Hippocampal formation (tissue), 2 donors: Measurements from ENCODE around the gene NMT1.
A peak's percentile ranks its signal among the peaks of the same experiment; 100 is the strongest.
"Not testable (repeated sequence)": the region's sequence is repeated elsewhere in the genome, so short reads cannot be mapped to it uniquely, and the experiment has no call there.

Experiments
- DNase-seq, 2 donors: peaks; one replicate each; lab custom pipeline; 2025; lab: John Stamatoyannopoulos, UW

The NMT1 gene

DNA sequence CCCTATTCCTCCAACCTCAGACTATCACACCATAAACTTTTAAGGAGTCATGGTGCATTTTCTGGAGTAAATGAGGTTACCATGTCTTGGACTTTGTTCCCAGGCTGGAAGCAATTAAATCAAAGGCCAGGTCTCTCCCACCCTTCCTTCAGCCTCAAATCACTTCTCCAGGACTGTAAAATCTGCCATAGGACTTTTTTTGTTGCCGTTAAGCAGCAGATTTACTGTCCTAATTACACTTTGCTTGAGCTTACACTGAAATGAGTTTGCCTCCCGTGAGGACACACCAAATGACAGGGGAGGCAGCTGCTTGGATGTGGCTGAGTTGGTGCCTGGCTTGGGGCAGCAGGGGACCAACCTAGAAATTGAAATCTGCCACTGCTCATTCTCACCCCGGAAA lies 24.4 kb upstream of the NMT1 start:
- DNase-seq, result no peak

DNA sequence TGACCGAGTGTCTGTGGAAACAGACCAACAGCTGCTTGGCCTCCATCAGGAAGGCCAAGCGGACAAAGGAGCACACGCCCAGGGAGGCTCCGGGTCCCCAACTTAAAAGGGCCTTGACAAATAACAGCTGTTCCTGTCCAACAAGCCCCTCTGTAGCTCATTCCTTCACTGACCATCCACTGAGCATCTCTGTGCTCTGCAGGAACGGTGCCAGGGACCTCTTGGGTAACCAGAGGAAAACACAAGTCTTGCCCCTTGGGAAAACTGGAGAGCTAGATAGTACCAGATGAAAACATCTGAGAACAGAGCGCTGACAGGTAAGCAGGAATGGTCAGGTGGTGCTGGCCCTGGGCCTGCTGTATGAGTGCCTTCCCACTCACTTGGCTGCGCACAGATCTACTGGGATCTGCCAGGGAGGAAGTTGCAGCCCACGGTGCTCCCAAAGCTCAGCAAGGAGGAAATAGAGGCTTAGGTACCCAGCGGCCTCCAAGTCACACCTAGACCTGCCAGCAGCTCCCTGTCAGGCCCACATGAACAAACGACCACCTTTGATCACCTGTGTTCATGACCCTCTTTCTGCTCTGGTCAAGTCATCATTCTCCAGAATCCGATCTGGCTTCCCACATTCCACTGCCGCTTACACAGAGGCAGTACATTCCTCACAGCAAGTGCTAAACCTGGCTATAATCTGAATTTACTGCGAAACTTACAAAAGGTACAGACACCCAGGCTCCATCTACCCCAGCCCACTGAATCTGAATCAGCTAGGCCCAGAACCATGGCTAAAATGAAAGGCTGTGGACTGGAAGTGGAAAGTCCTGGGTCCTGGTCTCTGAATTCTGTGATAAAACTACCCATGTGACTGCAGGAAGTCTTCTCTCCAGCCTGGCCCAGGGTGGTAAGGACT lies 22.1 kb upstream of the NMT1 start:
- no peak for DNase-seq

- no peak for DNase-seq
Observed at GRCh38 chr17:45040459-45040858, 20.7 kb upstream of the NMT1 start.

DNA sequence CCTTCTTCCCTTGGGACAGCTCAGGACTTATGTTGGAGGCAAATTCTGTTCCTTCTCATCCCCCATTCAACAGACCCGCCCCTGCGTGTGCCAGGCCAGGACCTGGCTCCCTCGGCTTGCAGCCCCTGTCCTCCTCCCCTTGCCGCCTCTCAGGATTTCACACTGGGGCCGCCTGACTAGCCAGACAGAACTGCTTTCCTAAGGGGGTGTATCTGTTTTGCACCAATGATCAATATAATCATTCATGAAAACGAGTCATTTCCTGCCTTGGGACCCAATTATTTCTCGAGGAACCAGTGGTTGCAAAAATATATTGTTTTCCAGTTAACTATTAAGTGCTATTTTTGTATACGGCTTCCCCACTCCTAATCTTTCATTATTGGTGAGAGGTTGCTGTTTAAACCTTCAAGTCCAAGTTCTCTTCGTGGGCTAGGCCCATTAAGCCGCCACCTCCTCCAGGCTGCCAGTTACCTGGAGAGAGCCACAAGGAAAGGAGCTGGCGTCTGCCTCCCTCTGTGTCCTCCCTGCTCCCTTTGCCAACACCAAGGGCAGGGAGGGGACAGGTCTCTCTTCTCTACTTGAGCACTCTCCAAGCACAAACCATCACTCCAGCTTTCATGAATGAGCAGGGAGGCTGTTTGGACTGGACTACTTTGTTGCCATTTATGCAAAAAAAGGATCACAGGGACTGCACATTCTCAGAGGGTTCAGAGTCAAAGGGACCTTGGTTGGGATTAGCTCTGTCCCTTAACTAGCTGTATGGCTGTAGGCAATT lies 18.6 kb upstream of the NMT1 start:
- DNase-seq, result no peak

DNA sequence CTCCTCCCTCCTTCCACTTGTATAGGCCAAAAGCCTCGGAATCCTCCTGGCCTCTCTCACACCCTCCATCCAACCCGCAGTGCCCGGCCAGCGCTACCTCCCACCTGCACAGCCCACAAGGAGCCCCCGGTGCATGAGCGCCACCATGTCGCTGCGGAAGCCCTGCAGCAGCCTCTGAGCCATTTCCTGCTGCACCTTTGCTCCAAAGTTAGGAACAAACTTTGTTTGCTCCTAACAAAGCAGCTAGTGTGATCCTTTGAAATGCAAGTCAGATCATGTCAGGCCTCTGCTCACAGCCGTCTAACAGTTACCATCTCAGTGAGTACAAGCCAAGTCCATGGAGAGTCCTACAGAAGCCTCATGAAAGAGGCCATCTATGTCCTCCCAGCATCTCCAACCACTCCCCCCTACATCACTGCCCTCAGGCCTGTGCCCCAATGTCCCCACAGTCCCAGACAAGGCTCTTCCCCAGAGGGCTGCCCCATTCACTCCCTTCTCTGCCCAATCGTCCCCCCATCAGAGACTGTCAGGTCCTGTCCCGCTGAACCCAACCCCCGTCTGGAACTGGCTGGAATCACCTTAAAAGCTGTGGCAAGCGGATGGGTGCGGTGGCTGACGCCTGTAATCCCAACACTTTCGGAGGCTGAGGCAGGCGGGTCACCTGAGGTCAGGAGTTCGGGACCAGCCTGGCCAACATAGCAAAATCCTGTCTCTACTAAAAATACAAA lies 17.1 kb upstream of the NMT1 start:
- DNase-seq, result no peak

GRCh38 chr17:45046537-45047125 lies 14.5 kb upstream of the NMT1 start:
- no peak for DNase-seq

DNA sequence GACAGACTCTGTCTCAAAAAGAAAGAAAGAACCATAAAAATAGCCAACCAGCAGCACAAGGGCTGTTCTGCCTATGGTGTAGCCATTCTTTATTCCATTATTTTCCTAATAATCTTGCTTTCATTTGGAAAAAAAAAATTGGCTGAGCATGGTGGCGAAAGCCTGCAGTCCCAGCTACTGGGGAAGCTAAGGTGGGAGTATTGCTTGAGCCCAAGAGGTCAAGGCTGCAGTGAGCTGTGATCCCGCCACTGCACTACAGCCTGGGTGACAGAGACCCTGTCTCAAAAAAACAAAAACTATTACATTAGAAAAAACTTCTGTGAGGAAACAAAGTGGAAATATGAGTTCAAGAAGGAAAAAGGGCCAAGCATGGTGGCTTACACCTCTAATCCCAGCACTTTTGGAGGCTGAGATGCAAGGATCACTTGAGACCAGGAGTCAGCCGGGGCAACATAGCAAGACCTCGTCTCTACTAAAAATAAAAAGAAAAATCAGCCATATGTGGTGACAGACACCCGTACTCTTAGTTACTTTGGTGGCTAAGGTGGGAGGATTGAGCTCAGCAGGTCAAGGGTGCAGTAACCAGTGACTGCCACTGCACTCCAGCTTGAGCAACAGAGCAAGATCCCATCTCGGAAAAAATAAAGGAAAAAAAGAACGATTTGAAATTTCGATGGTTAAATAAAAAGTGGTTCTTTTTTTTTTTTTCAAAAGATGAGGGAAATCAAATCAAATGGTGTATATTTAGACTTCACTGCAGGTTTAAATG lies 12.1 kb upstream of the NMT1 start:
- DNase-seq, result no peak

GRCh38 chr17:45050481-45051059 lies 10.5 kb upstream of the NMT1 start:
- no peak for DNase-seq

- DNase-seq, result peak; percentile 87 to 90
Observed at GRCh38 chr17:45051060-45051719, 9.9 kb upstream of the NMT1 start, which contains the start of gene DCAKD. DCAKD (minus strand) TSS chr17:45051632; CDS start chr17:45034885, 16,747 bp downstream.

DNA sequence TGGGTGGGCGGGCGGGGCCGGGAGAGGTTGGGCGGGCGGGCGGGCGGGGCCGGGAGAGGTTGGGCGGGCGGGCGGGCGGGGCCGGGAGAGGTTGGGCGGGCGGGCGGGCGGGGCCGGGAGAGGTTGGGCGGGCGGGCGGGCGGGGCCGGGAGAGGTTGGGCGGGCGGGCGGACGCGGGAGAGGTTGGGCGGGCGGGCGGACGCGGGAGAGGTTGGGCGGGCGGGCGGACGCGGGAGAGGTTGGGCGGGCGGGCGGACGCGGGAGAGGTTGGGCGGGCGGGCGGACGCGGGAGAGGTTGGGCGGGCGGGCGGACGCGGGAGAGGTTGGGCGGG lies 9.4 kb upstream of the NMT1 start:
- not testable (repeated sequence) for DNase-seq

DNA sequence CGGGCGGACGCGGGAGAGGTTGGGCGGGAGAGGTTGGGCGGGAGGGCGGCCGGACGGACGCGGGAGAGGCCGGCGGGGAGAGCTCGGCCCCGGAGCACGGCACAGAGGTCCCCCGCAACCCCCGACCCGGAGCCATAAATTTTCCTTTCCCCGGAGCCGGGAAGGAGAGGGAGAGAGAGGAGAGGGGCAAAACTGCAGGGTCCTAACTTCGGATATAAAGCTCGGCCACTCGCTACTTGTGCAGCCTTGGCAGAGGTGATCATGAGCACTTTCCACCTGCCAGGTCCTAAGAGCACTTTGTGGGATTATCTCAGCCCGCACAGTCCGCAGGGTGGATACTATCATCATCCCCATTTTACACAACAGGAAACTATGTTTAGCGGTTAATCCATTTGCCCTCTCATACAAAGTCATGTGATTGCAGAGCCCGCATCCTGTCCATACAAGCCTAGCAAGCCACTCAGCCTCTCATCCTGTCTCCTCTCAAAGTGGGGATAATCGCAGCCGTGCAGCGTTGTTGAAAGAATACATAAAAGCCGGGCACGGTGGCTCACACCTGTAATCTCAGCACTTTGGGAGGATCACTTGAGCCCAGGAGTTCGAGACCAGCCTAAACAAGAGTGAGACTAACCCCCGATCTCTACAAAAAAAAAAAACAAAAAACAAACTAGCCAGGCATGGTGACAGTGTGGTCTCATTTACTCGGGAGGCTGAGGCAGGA lies 8.9 kb upstream of the NMT1 start:
- DNase-seq, result peak in 1 of 2 donors; percentile 7

- no peak for DNase-seq
Observed at GRCh38 chr17:45060382-45060796, 728 bp upstream of the NMT1 start.

DNA sequence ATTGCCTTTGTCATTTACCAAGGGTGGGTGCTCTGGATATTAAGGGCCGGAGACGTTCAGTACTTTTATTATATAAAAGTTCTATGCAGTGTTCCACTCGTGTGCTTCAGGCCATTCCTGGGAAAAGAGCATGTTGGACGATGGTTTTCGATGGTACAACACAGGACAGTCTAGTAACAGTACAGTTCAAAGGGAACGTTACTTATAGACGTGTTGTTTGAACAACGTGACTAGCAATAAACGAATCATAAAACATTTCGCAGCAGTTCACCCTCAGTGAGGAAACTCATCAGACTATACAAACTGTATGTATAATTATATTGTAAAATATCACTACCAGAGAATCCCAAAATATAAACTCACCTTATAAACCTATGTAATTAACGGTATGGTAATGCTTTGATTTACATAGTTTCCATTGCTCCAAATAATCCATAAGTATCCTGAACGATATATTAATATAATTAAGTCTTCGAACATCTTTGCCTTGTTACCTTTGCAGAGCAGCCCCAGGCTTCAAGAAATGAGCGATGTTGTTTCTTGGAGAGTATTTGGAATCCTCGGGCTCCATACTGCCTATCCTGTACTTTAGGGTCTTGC lies 589 bp downstream of the NMT1 start:
- no peak for DNase-seq

- DNase-seq, result no peak
Observed at GRCh38 chr17:45063198-45063597, 2.1 kb downstream of the NMT1 start.

DNA sequence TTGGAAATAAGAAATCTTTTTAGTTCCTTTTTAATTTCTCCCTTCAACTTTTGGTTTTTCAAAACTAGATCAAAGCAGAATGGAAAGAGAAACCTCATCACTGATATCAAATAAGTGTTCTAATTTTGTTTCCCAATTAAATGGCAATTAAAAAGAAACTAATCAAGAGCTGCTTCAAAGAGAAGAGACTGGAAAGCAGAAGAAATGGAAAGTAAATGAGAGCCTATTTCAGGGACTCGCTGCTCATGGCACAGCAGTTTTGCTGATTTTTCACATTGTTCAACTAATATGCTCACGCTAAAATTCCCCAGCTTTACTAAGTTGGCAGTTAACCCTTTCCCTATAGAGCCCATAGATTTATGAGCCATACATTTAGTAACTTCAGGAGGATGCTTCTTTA lies 6.5 kb downstream of the NMT1 start:
- no peak for DNase-seq

DNA sequence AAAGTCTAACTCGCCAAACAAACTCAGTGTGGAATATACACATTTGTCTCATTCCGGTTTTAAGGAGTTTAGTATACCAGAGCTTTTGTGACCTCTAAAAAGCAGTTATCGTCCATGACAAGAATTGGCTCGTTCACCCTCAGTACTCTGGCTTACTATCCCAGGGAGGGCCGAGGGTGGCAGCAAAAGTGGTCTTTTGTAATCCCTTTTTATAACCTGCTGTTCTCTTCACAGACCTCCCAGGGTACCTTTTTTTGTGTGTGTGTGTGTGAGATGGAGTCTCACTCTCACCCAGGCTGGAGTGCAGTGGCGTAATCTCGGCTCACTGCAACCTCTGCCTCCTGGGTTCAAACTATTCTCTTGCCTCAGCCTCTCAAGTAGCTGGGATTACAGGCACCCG lies 8.9 kb downstream of the NMT1 start:
- no peak for DNase-seq

DNA sequence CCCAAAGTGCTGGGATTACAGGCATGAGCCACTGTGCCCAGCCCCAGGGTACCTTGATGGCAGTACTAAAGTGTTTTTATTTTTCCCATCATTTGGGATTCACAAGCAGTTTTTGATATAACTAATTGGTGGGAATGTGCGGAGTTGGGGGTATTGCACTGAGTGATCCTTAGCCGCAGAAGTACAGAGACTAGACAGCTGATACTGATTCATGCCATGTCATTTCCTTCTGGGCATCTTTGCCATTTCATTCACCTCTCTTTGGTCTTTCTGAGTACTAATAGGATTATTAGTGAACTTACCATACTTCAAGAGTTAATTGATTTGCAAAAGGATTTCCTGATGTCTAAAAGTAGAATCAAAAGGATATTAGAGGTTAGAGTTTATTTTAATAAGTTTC lies 9.7 kb downstream of the NMT1 start:
- no peak for DNase-seq

- DNase-seq, result peak in 1 of 2 donors; percentile 38
Observed at GRCh38 chr17:45073414-45074070, 12.4 kb downstream of the NMT1 start.

GRCh38 chr17:45077643-45078042 lies 16.5 kb downstream of the NMT1 start:
- DNase-seq, result no peak
